ENCODE measurements around the gene RSF1.

RSF1 gene

GRCh38 chr11:77806993-77807392 is 13.5 kb downstream of the RSF1 start:
- no peak for DNase-seq

GRCh38 chr11:77806415-77806814 is 14.1 kb downstream of the RSF1 start:
- DNase-seq, result no peak

GRCh38 chr11:77801477-77801876 is 19.0 kb downstream of the RSF1 start:
- no peak for DNase-seq

GRCh38 chr11:77800449-77800848 is 20.1 kb downstream of the RSF1 start:
- DNase-seq, result no peak

GRCh38 chr11:77799338-77799737 is 21.2 kb downstream of the RSF1 start:
- no peak for DNase-seq

- DNase-seq, result no peak
Observed at GRCh38 chr11:77793972-77794371, 26.6 kb downstream of the RSF1 start.

GRCh38 chr11:77791301-77791700 is 29.2 kb downstream of the RSF1 start:
- DNase-seq, result no peak

GRCh38 chr11:77789731-77790476 is 30.6 kb downstream of the RSF1 start:
- no peak for DNase-seq

GRCh38 chr11:77789061-77789730 is 31.3 kb downstream of the RSF1 start:
- no peak for DNase-seq

- DNase-seq, result no peak
Observed at GRCh38 chr11:77784572-77784971, 36.0 kb downstream of the RSF1 start.

- no peak for DNase-seq
Observed at GRCh38 chr11:77783025-77783424, 37.5 kb downstream of the RSF1 start.

- no peak for DNase-seq
Observed at GRCh38 chr11:77779935-77780334, 40.6 kb downstream of the RSF1 start.

- DNase-seq, result no peak
Observed at GRCh38 chr11:77778549-77778948, 42.0 kb downstream of the RSF1 start.

GRCh38 chr11:77778118-77778517 is 42.4 kb downstream of the RSF1 start:
- no peak for DNase-seq

- no peak for DNase-seq
Observed at GRCh38 chr11:77776455-77776854, 44.1 kb downstream of the RSF1 start.

- no peak for DNase-seq
Observed at GRCh38 chr11:77775936-77776335, 44.6 kb downstream of the RSF1 start.

GRCh38 chr11:77771135-77771534 is 49.4 kb downstream of the RSF1 start:
- no peak for DNase-seq

GRCh38 chr11:77770629-77771028 is 49.9 kb downstream of the RSF1 start:
- no peak for DNase-seq

GRCh38 chr11:77762426-77762825 is 58.1 kb downstream of the RSF1 start:
- DNase-seq, result no peak

- DNase-seq, result no peak
Observed at GRCh38 chr11:77761491-77761890, 59.0 kb downstream of the RSF1 start.

- DNase-seq, result no peak
Observed at GRCh38 chr11:77758331-77758730, 62.2 kb downstream of the RSF1 start.

- DNase-seq, result no peak
Observed at GRCh38 chr11:77753230-77753629, 67.3 kb downstream of the RSF1 start.

GRCh38 chr11:77752516-77752915 is 68.0 kb downstream of the RSF1 start:
- DNase-seq, result no peak

- DNase-seq, result no peak
Observed at GRCh38 chr11:77750394-77751156, 69.9 kb downstream of the RSF1 start.
